CD4-positive, alpha-beta T cell (primary cell): ENCODE results near the gene CKB. TPM values are rescaled to one million over a fixed set of nuclear protein-coding genes. Genes with fewer than 3 reads are reported as not detected.

ENCODE experiments used
- ATAC-seq: fragments of 200-7000 bp; cut with Tn5 transposase; one replicate; pipeline ENCODE4 v1.10.0; 2022; ENCODE audit warnings: mild to moderate bottlenecking; ENCODE audit not compliant: poor library complexity
- CTCF ChIA-PET: fragments of 350-600 bp; sonication (Branson Sonifier 250); formaldehyde crosslinking; loops from one replicate; lab custom pipeline; 2021; ENCODE audit warnings: antibody characterized with exemption, inconsistent platforms; lab: Charles Lee
- POLR2A ChIA-PET: fragments of 350-600 bp; sonication (Branson Sonifier 250); formaldehyde crosslinking; loops from one replicate; lab custom pipeline; 2021; ENCODE audit warnings: antibody characterized with exemption, inconsistent platforms; lab: Charles Lee
- DNase-seq, 14 experiments: peaks; one replicate each; pipeline ENCODE4 v3.0.0-alpha.2; 2013 to 2020; ENCODE audit warnings: mixed read lengths in 2 of 14
- H3K27ac ChIP-seq, 2 donors: one replicate each; pipeline versions ENCODE4 v1.5.1 to v1.7.0; 2013; ENCODE audit warnings: low read length in 2 of 2, low read depth in 1 of 2, mild to moderate bottlenecking in 1 of 2
- H3K27me3 ChIP-seq, 2 experiments: 1 replicate in 1 of 2; 2 replicates in 1 of 2; pipeline versions ENCODE4 v1.6.1 to v1.7.0; 2013; ENCODE audit warnings: low read length in 2 of 2, control low read depth in 1 of 2, mild to moderate bottlenecking in 1 of 2, moderate library complexity in 1 of 2; ENCODE audit not compliant: insufficient read depth in 2 of 2, control insufficient read depth in 1 of 2
- H3K36me3 ChIP-seq: one replicate; pipeline ENCODE4 v1.6.1; 2013; ENCODE audit warnings: low read length, control low read depth; ENCODE audit not compliant: insufficient read depth
- H3K4me1 ChIP-seq: one replicate; pipeline ENCODE4 v1.6.1; 2013; ENCODE audit warnings: low read length, control low read depth; ENCODE audit not compliant: insufficient read depth
- H3K4me3 ChIP-seq: one replicate; pipeline ENCODE4 v1.5.1; 2013; ENCODE audit warnings: mild to moderate bottlenecking, low read length, moderate library complexity
- H3K9me3 ChIP-seq, 2 experiments: 1 replicate in 1 of 2; 2 replicates in 1 of 2; pipeline versions ENCODE4 v1.6.1 to v1.7.0; 2013; ENCODE audit warnings: low read length in 2 of 2, mild to moderate bottlenecking in 2 of 2, control low read depth in 1 of 2, moderate library complexity in 1 of 2; ENCODE audit not compliant: control insufficient read depth in 1 of 2, insufficient read depth in 1 of 2
- H3K27ac Mint-ChIP-seq: one replicate; pipeline ENCODE4 v1.8.0; 2020; ENCODE audit warnings: mixed read lengths
- H3K27me3 Mint-ChIP-seq: one replicate; pipeline ENCODE4 v1.8.0; 2021; ENCODE audit warnings: mixed read lengths
- H3K36me3 Mint-ChIP-seq: one replicate; pipeline ENCODE4 v1.8.0; 2021; ENCODE audit warnings: low read depth, mixed read lengths
- H3K4me1 Mint-ChIP-seq: one replicate; pipeline ENCODE4 v1.8.0; 2021; ENCODE audit warnings: low read depth, mixed read lengths
- H3K4me3 Mint-ChIP-seq: one replicate; pipeline ENCODE4 v1.8.0; 2020; ENCODE audit warnings: mild to moderate bottlenecking, mixed read lengths
- H3K9me3 Mint-ChIP-seq: one replicate; pipeline ENCODE4 v1.8.0; 2020; ENCODE audit warnings: mixed read lengths
- CTCF ChIP-seq: fragments of 200-600 bp; IDR thresholded peaks from one replicate; pipeline ENCODE4 v1.8.0; 2022; ENCODE audit warnings: antibody characterized with exemption, mild to moderate bottlenecking
- intact Hi-C, 2 experiments: fragments of 100-400 bp; cut with DNase I in 1 of 2; cut with micrococcal nuclease in 1 of 2; formaldehyde crosslinking; loops; one replicate each; pipeline versions ENCODE4 v1.15.1 to v1.9.0; 2023 to 2025; cut with DNase I, micrococcal nuclease
- total RNA-seq, 174 experiments: library from RNA in 2 of 174; stranded (reverse) in 2 of 174; gene quantifications; one replicate each; pipeline ENCODE4 v1.2.3 and lab custom pipeline; 2021 to 2026

The CKB gene
- total RNA-seq, 2 experiments from 2014 or later: 5.8 to 6.6 TPM

- no peaks in the 10 kb centered on the region for H3K9me3 Mint-ChIP-seq
- H3K27me3 Mint-ChIP-seq: peaks cover 14% of the 10 kb centered on the region
- Histone ChIP-seq H3K27ac (no peak overlapping the region), H3K9me3 (peaks cover 0 to 6% of the 10 kb centered on the region in 2 experiments), H3K27me3 (peaks cover 8 to 11% of the 10 kb centered on the region in 2 experiments), H3K36me3 (peaks cover 2% of the 10 kb centered on the region), H3K4me3 (no peak overlapping the region), H3K4me1 (peaks cover 37% of the 10 kb centered on the region)
- intact Hi-C loops: loop anchor here (1.0 kb wide), 1 partner anchor 28 kb away; no protein-coding TSS in a partner anchor
- no peaks in the 10 kb centered on the region for H3K36me3 Mint-ChIP-seq
- H3K4me3 Mint-ChIP-seq: no peak overlapping the region
- DNase-seq (peak in 1 of 14 experiments; percentile 21), ATAC-seq (no peak)
- peaks cover 10% of the 10 kb centered on the region for H3K4me1 Mint-ChIP-seq
- POLR2A ChIA-PET: interaction anchor here (2.3 kb wide), 1 partner anchor 11 kb away, joined by 9 read pairs; the partner anchor contains the start of gene TRMT61A
- CTCF ChIA-PET: interaction anchor here (0.9 to 1.9 kb wide), 9 partner anchors 10 to 105 kb away, joined by 3 to 22 read pairs (median 5); partner anchors contain the start of gene TRMT61A
- H3K27ac Mint-ChIP-seq: no peak overlapping the region
- TF ChIP-seq CTCF: no peak
Observed at GRCh38 chr14:103517721-103518421, 4.8 kb downstream of the CKB start.

- H3K36me3 ChIP-seq: peaks cover 2% of the 10 kb centered on the region
- no peak overlapping the region for H3K27ac ChIP-seq
- intact Hi-C loops: no loop called here
- peaks cover 10% of the 10 kb centered on the region for H3K4me1 Mint-ChIP-seq
- TF ChIP-seq CTCF: no peak
- peaks cover 7 to 9% of the 10 kb centered on the region in 2 experiments for H3K27me3 ChIP-seq
- ChIA-PET POLR2A (no interaction called here), CTCF (no interaction called here)
- H3K4me3 Mint-ChIP-seq: peak overlapping the region; percentile 15
- ATAC-seq (no peak), DNase-seq (no peak)
- H3K27me3 Mint-ChIP-seq: peaks cover 14% of the 10 kb centered on the region
- peaks cover 33% of the 10 kb centered on the region for H3K4me1 ChIP-seq
- H3K4me3 ChIP-seq: no peak overlapping the region
- no peaks in the 10 kb centered on the region for H3K9me3 Mint-ChIP-seq
- peaks cover 0 to 6% of the 10 kb centered on the region in 2 experiments for H3K9me3 ChIP-seq
- no peak overlapping the region for H3K27ac Mint-ChIP-seq
- no peaks in the 10 kb centered on the region for H3K36me3 Mint-ChIP-seq
Observed at GRCh38 chr14:103517174-103517566, 5.5 kb downstream of the CKB start.

GRCh38 chr14:103516426-103517173 is 6.0 kb downstream of the CKB start:
- CTCF ChIA-PET: no interaction called here
- Mint-ChIP-seq H3K27me3 (peaks cover 14% of the 10 kb centered on the region), H3K9me3 (no peaks in the 10 kb centered on the region), H3K4me3 (no peak overlapping the region), H3K27ac (no peak overlapping the region), H3K36me3 (no peaks in the 10 kb centered on the region), H3K4me1 (peaks cover 10% of the 10 kb centered on the region)
- H3K27me3 ChIP-seq: peaks cover 6% of the 10 kb centered on the region in 2 experiments
- peaks cover 2% of the 10 kb centered on the region for H3K36me3 ChIP-seq
- DNase-seq: no peak
- POLR2A ChIA-PET: no interaction called here
- H3K9me3 ChIP-seq: peaks cover 0 to 6% of the 10 kb centered on the region in 2 experiments
- peaks cover 29% of the 10 kb centered on the region for H3K4me1 ChIP-seq
- intact Hi-C loops: no loop called here
- H3K27ac ChIP-seq: no peak overlapping the region
- ATAC-seq: no peak
- H3K4me3 ChIP-seq: no peak overlapping the region
- TF ChIP-seq CTCF: no peak
